Measurements from ENCODE around the gene PTPRD.

Gene PTPRD

DNA sequence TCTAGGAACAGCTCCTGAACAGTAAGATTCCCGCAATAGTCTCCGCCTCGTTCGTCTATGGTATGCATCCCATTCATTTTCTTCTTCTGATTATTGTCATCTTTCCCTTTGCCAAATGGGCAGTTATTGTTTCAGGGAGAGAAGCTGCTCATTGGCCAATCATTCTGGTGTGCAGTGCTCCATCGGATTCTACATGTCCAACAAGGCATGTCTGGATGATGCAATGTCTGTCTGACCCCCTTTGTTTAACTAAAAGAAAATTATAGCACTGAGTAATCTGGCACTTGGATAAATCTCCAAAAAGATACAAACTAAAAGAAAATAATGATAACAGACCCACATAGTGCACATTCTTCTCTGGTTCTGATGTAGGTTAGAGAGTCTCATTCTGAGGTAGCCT, 2297.6 kb downstream of the PTPRD start:
- H3K27ac ChIP-seq (ENCODE audit: low read depth, low read length) = no peak overlapping the region
- TF ChIP-seq EZH2phosphoT487 (IDR thresholded peaks at IDR 0.05; ENCODE audit: borderline replicate concordance, low read length) = no peak
- TF ChIP-seq, protein P1, sequence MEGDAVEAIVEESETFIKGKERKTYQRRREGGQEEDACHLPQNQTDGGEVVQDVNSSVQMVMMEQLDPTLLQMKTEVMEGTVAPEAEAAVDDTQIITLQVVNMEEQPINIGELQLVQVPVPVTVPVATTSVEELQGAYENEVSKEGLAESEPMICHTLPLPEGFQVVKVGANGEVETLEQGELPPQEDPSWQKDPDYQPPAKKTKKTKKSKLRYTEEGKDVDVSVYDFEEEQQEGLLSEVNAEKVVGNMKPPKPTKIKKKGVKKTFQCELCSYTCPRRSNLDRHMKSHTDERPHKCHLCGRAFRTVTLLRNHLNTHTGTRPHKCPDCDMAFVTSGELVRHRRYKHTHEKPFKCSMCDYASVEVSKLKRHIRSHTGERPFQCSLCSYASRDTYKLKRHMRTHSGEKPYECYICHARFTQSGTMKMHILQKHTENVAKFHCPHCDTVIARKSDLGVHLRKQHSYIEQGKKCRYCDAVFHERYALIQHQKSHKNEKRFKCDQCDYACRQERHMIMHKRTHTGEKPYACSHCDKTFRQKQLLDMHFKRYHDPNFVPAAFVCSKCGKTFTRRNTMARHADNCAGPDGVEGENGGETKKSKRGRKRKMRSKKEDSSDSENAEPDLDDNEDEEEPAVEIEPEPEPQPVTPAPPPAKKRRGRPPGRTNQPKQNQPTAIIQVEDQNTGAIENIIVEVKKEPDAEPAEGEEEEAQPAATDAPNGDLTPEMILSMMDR (IDR thresholded peaks at IDR 0.05; ENCODE audit: low read depth, low read length, poor library complexity, severe bottlenecking) = no peak
- H3K9me3 ChIP-seq (ENCODE audit: control insufficient read depth, insufficient read depth, low read length) = no peaks in the 10 kb centered on the region

DNA sequence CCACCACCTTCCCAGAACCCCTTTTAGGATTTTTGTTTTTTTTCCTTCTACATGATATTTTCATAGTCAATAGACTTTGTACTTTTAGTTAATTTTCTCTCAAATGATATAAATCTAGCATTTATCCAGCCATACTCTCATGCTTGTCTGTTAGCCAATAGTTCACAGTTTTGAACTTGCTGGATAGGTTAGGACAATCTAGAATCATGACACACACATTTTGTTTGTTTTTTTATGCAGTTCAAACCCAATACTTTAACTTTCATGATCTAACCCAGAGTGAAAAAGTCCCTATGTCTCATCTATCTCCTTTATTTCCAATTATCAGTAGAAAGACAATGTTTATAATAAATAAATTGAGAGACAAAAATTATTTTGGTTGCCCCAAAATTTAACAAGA, 2303.5 kb downstream of the PTPRD start:
- TF ChIP-seq, protein P1 (IDR thresholded peaks at IDR 0.05; ENCODE audit: low read depth, low read length, poor library complexity, severe bottlenecking) = no peak
- TF ChIP-seq EZH2phosphoT487 (IDR thresholded peaks at IDR 0.05; ENCODE audit: borderline replicate concordance, low read length) = no peak
- Histone ChIP-seq H3K36me3 (ENCODE audit: control insufficient read depth, low read length) (no peaks in the 10 kb centered on the region), H3K9me2 (replicated peaks; ENCODE audit: control insufficient read depth, low read length) (no peaks in the 10 kb centered on the region), H4K20me1 (ENCODE audit: control insufficient read depth, insufficient read depth, low read depth, low read length) (no peaks in the 10 kb centered on the region), H3F3A (ENCODE audit: control insufficient read depth, insufficient read depth) (no peaks in the 10 kb centered on the region), H3K9me3 (ENCODE audit: control insufficient read depth, insufficient read depth, low read length) (no peaks in the 10 kb centered on the region), H3K79me2 (ENCODE audit: control insufficient read depth, low read length) (no peaks in the 10 kb centered on the region), H3K4me1 (ENCODE audit: control insufficient read depth, low read length) (no peaks in the 10 kb centered on the region), H3K4me3 (ENCODE audit: low read length) (no peak overlapping the region), H3K4me2 (ENCODE audit: low read length) (no peak overlapping the region), H3K27me3 (ENCODE audit: control insufficient read depth, low read length) (no peaks in the 10 kb centered on the region), H3K27ac (ENCODE audit: low read depth, low read length) (no peak overlapping the region)

More for the DNA sequence above, 2297.6 kb downstream of the PTPRD start:
- Histone ChIP-seq H3K36me3 (ENCODE audit: control insufficient read depth, low read length) (no peaks in the 10 kb centered on the region), H3K79me2 (ENCODE audit: control insufficient read depth, low read length) (no peaks in the 10 kb centered on the region), H3F3A (ENCODE audit: control insufficient read depth, insufficient read depth) (no peaks in the 10 kb centered on the region), H3K4me1 (ENCODE audit: control insufficient read depth, low read length) (no peaks in the 10 kb centered on the region), H3K9me2 (replicated peaks; ENCODE audit: control insufficient read depth, low read length) (no peaks in the 10 kb centered on the region), H3K4me2 (ENCODE audit: low read length) (no peak overlapping the region), H3K27me3 (ENCODE audit: control insufficient read depth, low read length) (no peaks in the 10 kb centered on the region), H4K20me1 (ENCODE audit: control insufficient read depth, insufficient read depth, low read depth, low read length) (no peaks in the 10 kb centered on the region), H3K4me3 (ENCODE audit: low read length) (no peak overlapping the region)

DNA sequence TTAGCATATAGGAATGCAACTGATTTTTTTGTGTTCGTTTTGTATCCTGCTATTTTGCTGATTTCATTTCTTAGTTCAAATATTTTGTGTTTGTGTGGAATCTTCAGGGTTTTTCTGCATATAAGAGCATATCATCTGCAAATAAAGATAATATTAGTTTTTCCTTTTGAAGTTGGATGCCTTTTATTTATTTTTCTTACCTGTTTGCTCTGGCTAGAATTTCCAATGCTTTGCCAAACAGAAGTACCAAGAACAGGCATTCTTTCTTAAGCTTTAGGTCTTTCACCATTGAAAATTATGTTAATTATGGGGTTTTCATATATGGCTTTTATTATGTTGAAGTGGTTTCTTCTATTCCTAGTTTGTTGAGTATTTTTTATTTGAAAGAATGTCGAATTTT, 2308.1 kb downstream of the PTPRD start:
- no peak for TF ChIP-seq EZH2phosphoT487 (IDR thresholded peaks at IDR 0.05; ENCODE audit: borderline replicate concordance, low read length)
- TF ChIP-seq, protein P1 (IDR thresholded peaks at IDR 0.05; ENCODE audit: low read depth, low read length, poor library complexity, severe bottlenecking) = no peak
- H3K36me3 ChIP-seq (ENCODE audit: control insufficient read depth, low read length) = no peaks in the 10 kb centered on the region
- no peaks in the 10 kb centered on the region for H3K4me1 ChIP-seq (ENCODE audit: control insufficient read depth, low read length)
- no peaks in the 10 kb centered on the region for H3K9me2 ChIP-seq (replicated peaks; ENCODE audit: control insufficient read depth, low read length)
- no peak overlapping the region for H3K27ac ChIP-seq (ENCODE audit: low read depth, low read length)
- no peak overlapping the region for H3K4me3 ChIP-seq (ENCODE audit: low read length)
- no peaks in the 10 kb centered on the region for H3K27me3 ChIP-seq (ENCODE audit: control insufficient read depth, low read length)
- no peaks in the 10 kb centered on the region for H3F3A ChIP-seq (ENCODE audit: control insufficient read depth, insufficient read depth)
- no peaks in the 10 kb centered on the region for H3K9me3 ChIP-seq (ENCODE audit: control insufficient read depth, insufficient read depth, low read length)
- H3K4me2 ChIP-seq (ENCODE audit: low read length) = no peak overlapping the region
- no peaks in the 10 kb centered on the region for H3K79me2 ChIP-seq (ENCODE audit: control insufficient read depth, low read length)
- H4K20me1 ChIP-seq (ENCODE audit: control insufficient read depth, insufficient read depth, low read depth, low read length) = no peaks in the 10 kb centered on the region

DNA sequence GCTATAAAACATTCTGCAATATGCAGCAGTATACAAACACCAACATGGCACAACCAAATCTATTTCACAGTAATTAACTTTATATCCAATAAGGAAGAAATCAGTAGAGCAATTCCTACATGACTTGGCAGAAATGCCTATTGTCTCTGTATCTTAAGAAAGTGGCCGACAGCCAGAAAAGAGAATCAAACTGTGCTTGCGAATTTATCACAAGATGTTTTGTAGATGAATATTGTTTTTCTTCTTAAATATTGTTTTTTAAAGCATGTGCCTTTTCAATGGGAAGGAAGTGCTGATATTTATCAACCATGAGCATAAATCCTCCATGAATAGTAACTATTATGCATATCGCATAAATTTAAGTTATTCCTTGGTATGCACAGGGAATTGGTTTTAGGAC, 2311.5 kb downstream of the PTPRD start:
- no peak for TF ChIP-seq EZH2phosphoT487 (IDR thresholded peaks at IDR 0.05; ENCODE audit: borderline replicate concordance, low read length)
- TF ChIP-seq, protein P1 (IDR thresholded peaks at IDR 0.05; ENCODE audit: low read depth, low read length, poor library complexity, severe bottlenecking) = no peak
- H3K9me3 ChIP-seq (ENCODE audit: control insufficient read depth, insufficient read depth, low read length) = no peaks in the 10 kb centered on the region
- no peaks in the 10 kb centered on the region for H3K36me3 ChIP-seq (ENCODE audit: control insufficient read depth, low read length)
- H3K9me2 ChIP-seq (replicated peaks; ENCODE audit: control insufficient read depth, low read length) = no peaks in the 10 kb centered on the region
- H3K4me1 ChIP-seq (ENCODE audit: control insufficient read depth, low read length) = no peaks in the 10 kb centered on the region
- no peak overlapping the region for H3K4me2 ChIP-seq (ENCODE audit: low read length)
- H3K79me2 ChIP-seq (ENCODE audit: control insufficient read depth, low read length) = no peaks in the 10 kb centered on the region
- H3K4me3 ChIP-seq (ENCODE audit: low read length) = no peak overlapping the region
- H3K27me3 ChIP-seq (ENCODE audit: control insufficient read depth, low read length) = no peaks in the 10 kb centered on the region
- no peaks in the 10 kb centered on the region for H4K20me1 ChIP-seq (ENCODE audit: control insufficient read depth, insufficient read depth, low read depth, low read length)
- H3F3A ChIP-seq (ENCODE audit: control insufficient read depth, insufficient read depth) = no peaks in the 10 kb centered on the region
- H3K27ac ChIP-seq (ENCODE audit: low read depth, low read length) = no peak overlapping the region

Data from DOHH2 (cell line).